CD4-positive, alpha-beta T cell treated with Interleukin-4 for 4 hours (primary cell): Measurements from ENCODE around the gene TFCP2.

Experiments
- DNase-seq: peaks from one replicate; pipeline ENCODE4 v3.0.0-alpha.2; 2020

Gene TFCP2

GRCh38 chr12:51197736-51198567, 25.0 kb upstream of the TFCP2 start:
- DNase-seq: no peak

- DNase-seq: no peak
These were observed 23.6 kb upstream of the TFCP2 start for GRCh38 chr12:51196547-51196946.

GRCh38 chr12:51195841-51196240, 22.9 kb upstream of the TFCP2 start:
- no peak for DNase-seq

GRCh38 chr12:51192284-51192671, 19.3 kb upstream of the TFCP2 start:
- no peak for DNase-seq

GRCh38 chr12:51191516-51192283, 18.8 kb upstream of the TFCP2 start:
- no peak for DNase-seq

GRCh38 chr12:51190820-51191219, 17.9 kb upstream of the TFCP2 start:
- DNase-seq: no peak

- no peak for DNase-seq
These were observed 16.9 kb upstream of the TFCP2 start for GRCh38 chr12:51189790-51190355.

- no peak for DNase-seq
These were observed 15.6 kb upstream of the TFCP2 start for GRCh38 chr12:51188359-51189051.

GRCh38 chr12:51187370-51187987, 14.5 kb upstream of the TFCP2 start:
- DNase-seq: no peak

GRCh38 chr12:51186465-51187085, 13.6 kb upstream of the TFCP2 start:
- DNase-seq: no peak

GRCh38 chr12:51185171-51185717, 12.3 kb upstream of the TFCP2 start:
- no peak for DNase-seq

GRCh38 chr12:51183816-51184215, 10.9 kb upstream of the TFCP2 start:
- no peak for DNase-seq

- DNase-seq: no peak
These were observed 10.4 kb upstream of the TFCP2 start for GRCh38 chr12:51183349-51183748.

- no peak for DNase-seq
These were observed 8.6 kb upstream of the TFCP2 start for GRCh38 chr12:51181558-51181957.

GRCh38 chr12:51177897-51178296, 5.0 kb upstream of the TFCP2 start:
- no peak for DNase-seq

- DNase-seq: no peak
These were observed 1.6 kb upstream of the TFCP2 start for GRCh38 chr12:51174501-51174900.

- no peak for DNase-seq
These were observed 936 bp downstream of the TFCP2 start for GRCh38 chr12:51171884-51172514.

- no peak for DNase-seq
These were observed 9.1 kb downstream of the TFCP2 start for GRCh38 chr12:51163795-51164194.

GRCh38 chr12:51162217-51162616, 10.7 kb downstream of the TFCP2 start:
- DNase-seq: no peak

- DNase-seq: no peak
These were observed 12.0 kb downstream of the TFCP2 start for GRCh38 chr12:51160814-51161459.

- DNase-seq: no peak
These were observed 16.6 kb downstream of the TFCP2 start for GRCh38 chr12:51156245-51156765.
